Measurements from ENCODE around the gene KCNAB2. TPM values are rescaled to one million over a fixed set of nuclear protein-coding genes. Genes with fewer than 3 reads are reported as not detected.

The KCNAB2 gene
- total RNA-seq, 6 experiments from 2014 or later, result 4.4 to 14.8 (median 6.9) TPM

DNA sequence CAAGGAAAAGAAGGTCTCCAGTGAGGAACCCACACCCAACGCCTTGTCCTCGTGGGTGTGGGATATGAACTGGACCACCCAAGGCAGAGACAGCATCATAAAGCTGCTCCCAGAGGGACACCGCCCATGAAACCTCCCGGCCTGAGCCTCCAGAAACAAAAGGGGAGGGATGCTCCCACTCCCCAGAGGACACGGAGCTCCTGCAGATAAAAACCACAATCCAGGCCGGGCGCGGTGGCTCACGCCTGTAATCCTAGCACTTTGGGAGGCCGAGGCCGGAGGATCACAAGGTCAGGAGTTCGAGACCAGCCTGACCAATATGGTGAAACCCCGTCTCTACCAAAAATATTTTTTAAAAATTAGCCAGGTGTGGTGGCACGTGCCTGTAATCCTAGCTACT, 68.1 kb downstream of the KCNAB2 start:
- H3K4me3 ChIP-seq, result no peak overlapping the region
- no peaks in the 10 kb centered on the region for H3K9me3 ChIP-seq
- intact Hi-C loops (cut with DNase I), result no loop called here
- TF ChIP-seq, protein P1, sequence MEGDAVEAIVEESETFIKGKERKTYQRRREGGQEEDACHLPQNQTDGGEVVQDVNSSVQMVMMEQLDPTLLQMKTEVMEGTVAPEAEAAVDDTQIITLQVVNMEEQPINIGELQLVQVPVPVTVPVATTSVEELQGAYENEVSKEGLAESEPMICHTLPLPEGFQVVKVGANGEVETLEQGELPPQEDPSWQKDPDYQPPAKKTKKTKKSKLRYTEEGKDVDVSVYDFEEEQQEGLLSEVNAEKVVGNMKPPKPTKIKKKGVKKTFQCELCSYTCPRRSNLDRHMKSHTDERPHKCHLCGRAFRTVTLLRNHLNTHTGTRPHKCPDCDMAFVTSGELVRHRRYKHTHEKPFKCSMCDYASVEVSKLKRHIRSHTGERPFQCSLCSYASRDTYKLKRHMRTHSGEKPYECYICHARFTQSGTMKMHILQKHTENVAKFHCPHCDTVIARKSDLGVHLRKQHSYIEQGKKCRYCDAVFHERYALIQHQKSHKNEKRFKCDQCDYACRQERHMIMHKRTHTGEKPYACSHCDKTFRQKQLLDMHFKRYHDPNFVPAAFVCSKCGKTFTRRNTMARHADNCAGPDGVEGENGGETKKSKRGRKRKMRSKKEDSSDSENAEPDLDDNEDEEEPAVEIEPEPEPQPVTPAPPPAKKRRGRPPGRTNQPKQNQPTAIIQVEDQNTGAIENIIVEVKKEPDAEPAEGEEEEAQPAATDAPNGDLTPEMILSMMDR (IDR thresholded peaks at IDR 0.05), result no peak
- TF ChIP-seq POLR2A (IDR thresholded peaks at IDR 0.05), result no peak
- no peaks in the 10 kb centered on the region for H3K4me1 ChIP-seq
- no peaks in the 10 kb centered on the region for H3K27me3 ChIP-seq
- DNase-seq, result peak in 1 of 3 donors; percentile 34
- WGBS (ENCODE audit: insufficient coverage, low coverage, low lambda C conversion rate, missing lambda C conversion rate), result 55% methylated on average over 2 of the region's 14 CpGs
- no peak overlapping the region for H3K27ac ChIP-seq
- no peak for ATAC-seq
- H3K36me3 ChIP-seq, result no peaks in the 10 kb centered on the region

DNA sequence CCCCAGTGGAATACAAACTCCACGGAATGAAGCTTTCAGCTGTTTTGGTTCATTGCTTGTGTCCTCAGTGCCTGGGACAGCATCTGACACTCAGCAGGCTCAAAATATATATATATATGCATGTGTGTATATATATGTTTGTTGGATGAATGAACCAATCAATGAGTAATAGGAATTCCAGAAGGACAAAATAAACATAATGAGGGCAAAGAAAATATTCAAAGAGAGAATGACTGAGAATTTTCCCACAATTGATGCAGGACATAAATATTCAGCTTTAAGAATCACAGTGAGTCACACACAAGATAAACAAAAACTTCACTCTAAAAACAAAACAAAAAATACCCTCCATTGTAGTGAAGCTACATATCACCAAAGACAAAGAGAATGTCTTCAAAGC, 70.4 kb downstream of the KCNAB2 start:
- H3K36me3 ChIP-seq, result no peaks in the 10 kb centered on the region
- intact Hi-C loops (cut with DNase I), result no loop called here

GRCh38 chr1:6117064-6117463, 71.4 kb downstream of the KCNAB2 start:
- Histone ChIP-seq H3K9me3 (no peaks in the 10 kb centered on the region), H3K4me1 (no peaks in the 10 kb centered on the region), H3K36me3 (no peaks in the 10 kb centered on the region), H3K27ac (no peak overlapping the region), H3K27me3 (no peaks in the 10 kb centered on the region), H3K4me3 (no peak overlapping the region)
- DNase-seq (no peak), ATAC-seq (no peak)
- intact Hi-C loops (cut with DNase I), result no loop called here
- no peak for TF ChIP-seq POLR2A (IDR thresholded peaks at IDR 0.05)
- TF ChIP-seq, protein P1 (IDR thresholded peaks at IDR 0.05), result no peak
- WGBS (ENCODE audit: insufficient coverage, low coverage, low lambda C conversion rate, missing lambda C conversion rate), result 55% methylated on average over 2 of the region's 2 CpGs

More for the DNA sequence above, 70.4 kb downstream of the KCNAB2 start:
- no peak for ATAC-seq
- no peaks in the 10 kb centered on the region for H3K9me3 ChIP-seq
- H3K27me3 ChIP-seq, result no peaks in the 10 kb centered on the region
- H3K4me1 ChIP-seq, result no peaks in the 10 kb centered on the region
- H3K27ac ChIP-seq, result no peak overlapping the region
- no peak for DNase-seq
- no peak overlapping the region for H3K4me3 ChIP-seq
- TF ChIP-seq, protein P1 (IDR thresholded peaks at IDR 0.05), result no peak
- no peak for TF ChIP-seq POLR2A (IDR thresholded peaks at IDR 0.05)
- 50% methylated on average over 1 of the region's 1 CpG for WGBS (ENCODE audit: insufficient coverage, low coverage, low lambda C conversion rate, missing lambda C conversion rate)

- intact Hi-C loops (cut with DNase I), result no loop called here
- DNase-seq (no peak), ATAC-seq (no peak)
- H3K9me3 ChIP-seq, result no peaks in the 10 kb centered on the region
- H3K36me3 ChIP-seq, result no peaks in the 10 kb centered on the region
- H3K4me3 ChIP-seq, result no peak overlapping the region
- H3K27ac ChIP-seq, result no peak overlapping the region
- H3K27me3 ChIP-seq, result no peaks in the 10 kb centered on the region
- TF ChIP-seq, protein P1 (IDR thresholded peaks at IDR 0.05), result no peak
- TF ChIP-seq POLR2A (IDR thresholded peaks at IDR 0.05), result no peak
- no peaks in the 10 kb centered on the region for H3K4me1 ChIP-seq
Observed at GRCh38 chr1:6117624-6118023, 71.9 kb downstream of the KCNAB2 start.

DNA sequence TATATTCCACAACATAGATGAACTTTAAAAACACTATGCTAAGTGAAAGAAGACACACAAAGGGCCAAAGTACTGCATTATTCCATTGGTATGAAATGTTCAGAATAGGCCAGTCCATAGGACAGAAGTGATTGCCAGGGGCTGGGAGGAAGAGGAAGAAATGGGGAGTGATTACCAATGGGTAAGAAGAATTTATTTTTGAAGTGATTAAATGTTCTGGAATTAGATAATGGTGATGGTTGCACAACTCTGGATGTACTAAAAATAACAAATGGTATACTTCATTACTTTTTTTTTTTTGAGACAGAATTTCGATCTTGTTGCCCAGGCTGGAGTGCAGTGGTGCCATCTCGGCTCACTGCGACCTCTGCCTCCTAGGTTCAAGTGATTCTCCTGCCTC, 72.7 kb downstream of the KCNAB2 start:
- no peak for DNase-seq
- Histone ChIP-seq H3K4me1 (no peaks in the 10 kb centered on the region), H3K27me3 (no peaks in the 10 kb centered on the region), H3K9me3 (no peaks in the 10 kb centered on the region), H3K4me3 (no peak overlapping the region), H3K36me3 (no peaks in the 10 kb centered on the region), H3K27ac (no peak overlapping the region)
- ATAC-seq, result no peak
- intact Hi-C loops (cut with DNase I), result no loop called here
- 53% methylated on average over 3 of the region's 3 CpGs for WGBS (ENCODE audit: insufficient coverage, low coverage, low lambda C conversion rate, missing lambda C conversion rate)
- no peak for TF ChIP-seq POLR2A (IDR thresholded peaks at IDR 0.05)
- TF ChIP-seq, protein P1 (IDR thresholded peaks at IDR 0.05), result no peak

Measured in right lobe of liver (tissue), 6 donors.